ENCODE measurements around the gene DDX46. TPM values are rescaled to one million over a fixed set of nuclear protein-coding genes. Genes with fewer than 3 reads are reported as not detected.

DDX46 gene
- polyA plus RNA-seq, 2 donors: 16.2 TPM

DNA sequence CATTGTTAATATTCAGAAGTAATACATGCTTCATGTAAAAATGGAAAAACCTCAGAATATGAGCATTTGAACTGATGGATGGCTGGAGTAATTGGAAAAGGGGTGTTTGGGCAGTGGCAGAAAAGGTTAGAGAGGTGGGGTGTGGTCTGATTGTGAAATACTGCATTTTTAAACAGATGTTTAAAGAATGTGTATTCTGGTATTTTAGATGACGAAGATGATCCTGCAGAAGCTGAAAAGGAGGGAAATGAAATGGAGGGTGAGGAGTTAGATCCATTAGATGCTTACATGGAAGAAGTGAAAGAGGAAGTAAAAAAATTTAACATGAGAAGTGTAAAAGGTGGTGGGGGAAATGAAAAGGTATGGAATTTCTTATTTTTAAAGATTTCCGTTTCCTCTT, 18.8 kb downstream of the DDX46 start:
- Histone ChIP-seq H3K27me3 (ENCODE audit: control insufficient read depth in 1 of 2, insufficient read depth in 2 of 2, low read length in 2 of 2) (no peaks in the 10 kb centered on the region), H3K9me3 (ENCODE audit: control insufficient read depth in 2 of 2, insufficient read depth in 1 of 2, low read depth in 1 of 2, low read length in 1 of 2) (no peaks in the 10 kb centered on the region), H3K36me3 (ENCODE audit: control insufficient read depth in 2 of 2, insufficient read depth in 2 of 2, low read length in 1 of 2) (peaks cover 0 to 17% of the 10 kb centered on the region in 2 donors), H3K4me1 (ENCODE audit: control insufficient read depth in 2 of 2, insufficient read depth in 2 of 2, low read length in 1 of 2) (no peaks in the 10 kb centered on the region), H3K4me3 (ENCODE audit: low read depth in 1 of 2, low read length in 2 of 2) (no peak overlapping the region), H3K27ac (ENCODE audit: low read depth in 2 of 2, low read length in 1 of 2) (no peak overlapping the region)
- WGBS, 2 donors: 90 to 94% methylated on average over 2 of the region's 2 CpGs

GRCh38 chr5:134784241-134784920, 25.8 kb downstream of the DDX46 start:
- WGBS, 2 donors: 59 to 62% methylated on average over 4 of the region's 4 CpGs
- H3K9me3 ChIP-seq (ENCODE audit: control insufficient read depth in 2 of 2, insufficient read depth in 1 of 2, low read depth in 1 of 2, low read length in 1 of 2): no peaks in the 10 kb centered on the region
- peaks cover 0 to 15% of the 10 kb centered on the region in 2 donors for H3K36me3 ChIP-seq (ENCODE audit: control insufficient read depth in 2 of 2, insufficient read depth in 2 of 2, low read length in 1 of 2)
- no peaks in the 10 kb centered on the region for H3K4me1 ChIP-seq (ENCODE audit: control insufficient read depth in 2 of 2, insufficient read depth in 2 of 2, low read length in 1 of 2)
- no peak overlapping the region for H3K27ac ChIP-seq (ENCODE audit: low read depth in 2 of 2, low read length in 1 of 2)
- H3K4me3 ChIP-seq (ENCODE audit: low read depth in 1 of 2, low read length in 2 of 2): no peak overlapping the region
- no peaks in the 10 kb centered on the region for H3K27me3 ChIP-seq (ENCODE audit: control insufficient read depth in 1 of 2, insufficient read depth in 2 of 2, low read length in 2 of 2)

DNA sequence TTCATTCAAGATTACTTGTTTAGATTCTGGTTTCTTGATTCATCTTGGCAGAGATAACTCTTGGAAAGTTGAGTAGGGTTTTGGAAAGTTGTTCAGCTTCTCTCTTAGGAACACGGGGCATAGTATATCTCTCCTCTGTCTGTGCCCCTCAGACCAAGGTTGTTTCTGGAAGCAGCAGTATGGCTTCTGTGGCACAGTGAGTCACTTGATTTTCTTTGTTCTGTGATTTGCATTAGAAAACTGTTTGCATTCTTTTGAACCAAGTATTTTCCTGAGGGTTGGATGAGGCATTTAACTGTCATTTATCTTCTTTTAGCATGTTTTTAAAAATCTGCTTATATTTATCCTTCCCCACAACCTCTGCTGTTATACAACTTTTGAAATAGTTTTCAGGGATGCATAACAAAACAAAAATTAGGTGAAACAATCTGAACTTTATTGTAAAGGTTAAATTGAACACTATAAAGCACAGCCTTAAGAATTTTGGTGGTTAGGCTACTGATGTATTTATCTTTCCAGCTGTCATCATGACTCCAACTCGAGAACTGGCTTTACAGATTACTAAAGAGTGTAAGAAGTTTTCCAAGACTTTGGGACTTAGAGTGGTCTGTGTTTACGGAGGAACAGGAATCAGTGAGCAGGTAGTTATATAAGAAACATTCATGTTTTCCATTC, 26.5 kb downstream of the DDX46 start:
- 69 to 81% methylated on average over 3 of the region's 3 CpGs for WGBS, 2 donors
- no peaks in the 10 kb centered on the region for H3K9me3 ChIP-seq (ENCODE audit: control insufficient read depth in 2 of 2, insufficient read depth in 1 of 2, low read depth in 1 of 2, low read length in 1 of 2)
- H3K36me3 ChIP-seq (ENCODE audit: control insufficient read depth in 2 of 2, insufficient read depth in 2 of 2, low read length in 1 of 2): peaks cover 0 to 12% of the 10 kb centered on the region in 2 donors
- H3K27me3 ChIP-seq (ENCODE audit: control insufficient read depth in 1 of 2, insufficient read depth in 2 of 2, low read length in 2 of 2): no peaks in the 10 kb centered on the region
- no peaks in the 10 kb centered on the region for H3K4me1 ChIP-seq (ENCODE audit: control insufficient read depth in 2 of 2, insufficient read depth in 2 of 2, low read length in 1 of 2)
- no peak overlapping the region for H3K4me3 ChIP-seq (ENCODE audit: low read depth in 1 of 2, low read length in 2 of 2)
- no peak overlapping the region for H3K27ac ChIP-seq (ENCODE audit: low read depth in 2 of 2, low read length in 1 of 2)

DNA sequence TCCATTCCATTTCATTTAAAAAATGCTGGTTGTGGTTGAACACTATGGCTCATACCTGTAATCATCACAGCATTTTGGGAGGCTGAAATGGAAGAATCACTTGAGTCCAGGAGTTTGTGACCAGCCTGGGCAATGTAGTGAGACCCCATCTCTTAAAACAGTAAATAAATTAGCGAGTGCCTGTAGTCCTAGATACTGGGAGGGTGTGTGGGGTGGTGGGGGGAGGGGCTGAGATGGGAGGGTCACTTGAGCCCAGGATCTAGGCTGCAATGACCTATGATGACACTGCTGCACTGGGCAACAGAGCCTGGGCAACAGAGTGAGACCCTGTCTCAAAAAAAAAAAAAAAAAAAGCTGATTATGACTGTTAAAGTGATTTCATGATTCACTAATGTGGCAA, 29.1 kb downstream of the DDX46 start:
- no peaks in the 10 kb centered on the region for H3K27me3 ChIP-seq (ENCODE audit: control insufficient read depth in 1 of 2, insufficient read depth in 2 of 2, low read length in 2 of 2)
- no peak overlapping the region for H3K4me3 ChIP-seq (ENCODE audit: low read depth in 1 of 2, low read length in 2 of 2)
- no peaks in the 10 kb centered on the region for H3K9me3 ChIP-seq (ENCODE audit: control insufficient read depth in 2 of 2, insufficient read depth in 1 of 2, low read depth in 1 of 2, low read length in 1 of 2)
- no peak overlapping the region for H3K27ac ChIP-seq (ENCODE audit: low read depth in 2 of 2, low read length in 1 of 2)
- no peaks in the 10 kb centered on the region for H3K4me1 ChIP-seq (ENCODE audit: control insufficient read depth in 2 of 2, insufficient read depth in 2 of 2, low read length in 1 of 2)
- WGBS, 2 donors: 93 to 95% methylated on average over 1 of the region's 1 CpG
- peaks cover 0 to 9% of the 10 kb centered on the region in 2 donors for H3K36me3 ChIP-seq (ENCODE audit: control insufficient read depth in 2 of 2, insufficient read depth in 2 of 2, low read length in 1 of 2)

DNA sequence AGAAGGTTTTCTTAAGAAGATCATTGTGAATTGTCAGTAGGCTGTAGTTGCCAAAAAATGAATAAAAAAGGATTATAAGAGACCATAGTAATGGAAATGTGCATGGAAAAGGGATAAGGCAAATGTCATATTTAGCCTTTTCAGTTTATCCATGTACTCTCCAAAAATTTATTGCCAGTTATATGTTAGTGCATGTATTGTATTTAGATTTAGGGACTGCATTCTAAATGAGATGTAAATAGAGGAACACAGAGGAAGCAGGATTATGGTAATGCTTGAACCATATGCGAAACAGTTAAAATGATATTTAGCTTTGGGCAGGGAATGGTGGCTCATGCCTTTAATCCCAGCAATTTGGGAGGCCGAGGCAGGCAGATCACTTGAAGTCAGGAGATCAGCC, 33.0 kb downstream of the DDX46 start:
- H3K9me3 ChIP-seq (ENCODE audit: control insufficient read depth in 2 of 2, insufficient read depth in 1 of 2, low read depth in 1 of 2, low read length in 1 of 2): no peaks in the 10 kb centered on the region
- H3K4me1 ChIP-seq (ENCODE audit: control insufficient read depth in 2 of 2, insufficient read depth in 2 of 2, low read length in 1 of 2): no peaks in the 10 kb centered on the region
- H3K4me3 ChIP-seq (ENCODE audit: low read depth in 1 of 2, low read length in 2 of 2): no peak overlapping the region
- H3K27me3 ChIP-seq (ENCODE audit: control insufficient read depth in 1 of 2, insufficient read depth in 2 of 2, low read length in 2 of 2): no peaks in the 10 kb centered on the region
- 97% methylated on average over 2 of the region's 2 CpGs for WGBS, 2 donors
- H3K27ac ChIP-seq (ENCODE audit: low read depth in 2 of 2, low read length in 1 of 2): no peak overlapping the region
- H3K36me3 ChIP-seq (ENCODE audit: control insufficient read depth in 2 of 2, insufficient read depth in 2 of 2, low read length in 1 of 2): peaks cover 0 to 9% of the 10 kb centered on the region in 2 donors

GRCh38 chr5:134792286-134792685, 33.7 kb downstream of the DDX46 start:
- Histone ChIP-seq H3K36me3 (ENCODE audit: control insufficient read depth in 2 of 2, insufficient read depth in 2 of 2, low read length in 1 of 2) (peaks cover 0 to 4% of the 10 kb centered on the region in 2 donors), H3K9me3 (ENCODE audit: control insufficient read depth in 2 of 2, insufficient read depth in 1 of 2, low read depth in 1 of 2, low read length in 1 of 2) (no peaks in the 10 kb centered on the region), H3K27me3 (ENCODE audit: control insufficient read depth in 1 of 2, insufficient read depth in 2 of 2, low read length in 2 of 2) (no peaks in the 10 kb centered on the region), H3K27ac (ENCODE audit: low read depth in 2 of 2, low read length in 1 of 2) (no peak overlapping the region), H3K4me1 (ENCODE audit: control insufficient read depth in 2 of 2, insufficient read depth in 2 of 2, low read length in 1 of 2) (no peaks in the 10 kb centered on the region), H3K4me3 (ENCODE audit: low read depth in 1 of 2, low read length in 2 of 2) (no peak overlapping the region)
- WGBS, 2 donors: 93% methylated on average over 3 of the region's 3 CpGs

DNA sequence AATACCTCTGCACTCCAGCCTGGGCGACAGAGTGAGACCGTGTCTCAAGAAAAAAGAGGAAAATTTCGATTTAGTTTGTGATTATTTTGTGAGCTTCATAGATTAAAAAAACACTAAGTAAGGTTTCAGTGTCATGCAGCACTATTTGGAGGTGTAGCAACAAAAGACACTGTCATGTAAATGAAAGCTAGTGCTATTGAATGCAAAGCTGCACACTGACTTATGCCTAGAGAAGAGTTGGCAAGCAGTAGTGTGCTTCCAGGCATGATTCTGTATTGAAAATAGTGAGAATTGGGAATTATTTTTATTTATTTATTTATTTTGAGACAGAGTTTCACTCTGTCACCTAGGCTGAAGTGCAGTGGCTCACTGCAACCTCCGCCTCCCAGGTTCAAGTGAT, 34.5 kb downstream of the DDX46 start:
- H3K4me1 ChIP-seq (ENCODE audit: control insufficient read depth in 2 of 2, insufficient read depth in 2 of 2, low read length in 1 of 2): no peaks in the 10 kb centered on the region
- H3K36me3 ChIP-seq (ENCODE audit: control insufficient read depth in 2 of 2, insufficient read depth in 2 of 2, low read length in 1 of 2): peaks cover 0 to 4% of the 10 kb centered on the region in 2 donors
- WGBS, 2 donors: 92 to 93% methylated on average over 4 of the region's 4 CpGs

GRCh38 chr5:134794082-134794481, 35.5 kb downstream of the DDX46 start:
- Histone ChIP-seq H3K9me3 (ENCODE audit: control insufficient read depth in 2 of 2, insufficient read depth in 1 of 2, low read depth in 1 of 2, low read length in 1 of 2) (no peaks in the 10 kb centered on the region), H3K27ac (ENCODE audit: low read depth in 2 of 2, low read length in 1 of 2) (no peak overlapping the region), H3K27me3 (ENCODE audit: control insufficient read depth in 1 of 2, insufficient read depth in 2 of 2, low read length in 2 of 2) (no peaks in the 10 kb centered on the region), H3K4me1 (ENCODE audit: control insufficient read depth in 2 of 2, insufficient read depth in 2 of 2, low read length in 1 of 2) (no peaks in the 10 kb centered on the region), H3K4me3 (ENCODE audit: low read depth in 1 of 2, low read length in 2 of 2) (no peak overlapping the region), H3K36me3 (ENCODE audit: control insufficient read depth in 2 of 2, insufficient read depth in 2 of 2, low read length in 1 of 2) (peaks cover 0 to 4% of the 10 kb centered on the region in 2 donors)
- 89 to 90% methylated on average over 2 of the region's 2 CpGs for WGBS, 2 donors

More for the DNA sequence above, 34.5 kb downstream of the DDX46 start:
- Histone ChIP-seq H3K4me3 (ENCODE audit: low read depth in 1 of 2, low read length in 2 of 2) (no peak overlapping the region), H3K27me3 (ENCODE audit: control insufficient read depth in 1 of 2, insufficient read depth in 2 of 2, low read length in 2 of 2) (no peaks in the 10 kb centered on the region), H3K9me3 (ENCODE audit: control insufficient read depth in 2 of 2, insufficient read depth in 1 of 2, low read depth in 1 of 2, low read length in 1 of 2) (no peaks in the 10 kb centered on the region), H3K27ac (ENCODE audit: low read depth in 2 of 2, low read length in 1 of 2) (no peak overlapping the region)

DNA sequence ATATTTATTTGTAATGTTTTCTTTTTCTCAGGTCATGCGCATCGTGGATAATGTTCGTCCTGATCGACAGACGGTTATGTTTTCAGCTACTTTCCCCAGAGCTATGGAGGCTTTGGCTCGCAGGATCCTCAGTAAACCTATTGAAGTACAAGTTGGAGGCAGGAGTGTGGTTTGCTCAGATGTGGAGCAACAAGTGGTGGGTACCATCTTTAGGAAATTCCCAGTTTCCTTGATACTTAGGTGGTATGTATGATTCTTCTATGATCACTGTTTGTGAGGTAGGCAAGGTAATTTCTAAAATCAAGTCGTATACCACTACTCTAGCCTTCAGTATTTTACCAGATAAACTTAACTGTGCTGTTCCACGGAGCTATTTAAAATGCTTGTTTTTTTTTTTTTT, 36.2 kb downstream of the DDX46 start:
- Histone ChIP-seq H3K27ac (ENCODE audit: low read depth in 2 of 2, low read length in 1 of 2) (no peak overlapping the region), H3K27me3 (ENCODE audit: control insufficient read depth in 1 of 2, insufficient read depth in 2 of 2, low read length in 2 of 2) (no peaks in the 10 kb centered on the region)
- 96% methylated on average over 8 of the region's 8 CpGs for WGBS, 2 donors

GRCh38 chr5:134798468-134798867, 39.9 kb downstream of the DDX46 start:
- Histone ChIP-seq H3K4me1 (ENCODE audit: control insufficient read depth in 2 of 2, insufficient read depth in 2 of 2, low read length in 1 of 2) (no peaks in the 10 kb centered on the region), H3K4me3 (ENCODE audit: low read depth in 1 of 2, low read length in 2 of 2) (no peak overlapping the region), H3K27me3 (ENCODE audit: control insufficient read depth in 1 of 2, insufficient read depth in 2 of 2, low read length in 2 of 2) (no peaks in the 10 kb centered on the region), H3K36me3 (ENCODE audit: control insufficient read depth in 2 of 2, insufficient read depth in 2 of 2, low read length in 1 of 2) (peaks cover 0 to 7% of the 10 kb centered on the region in 2 donors), H3K9me3 (ENCODE audit: control insufficient read depth in 2 of 2, insufficient read depth in 1 of 2, low read depth in 1 of 2, low read length in 1 of 2) (no peaks in the 10 kb centered on the region), H3K27ac (ENCODE audit: low read depth in 2 of 2, low read length in 1 of 2) (no peak overlapping the region)
- 83 to 85% methylated on average over 5 of the region's 5 CpGs for WGBS, 2 donors

More for the DNA sequence above, 36.2 kb downstream of the DDX46 start:
- H3K4me1 ChIP-seq (ENCODE audit: control insufficient read depth in 2 of 2, insufficient read depth in 2 of 2, low read length in 1 of 2): no peaks in the 10 kb centered on the region
- no peaks in the 10 kb centered on the region for H3K9me3 ChIP-seq (ENCODE audit: control insufficient read depth in 2 of 2, insufficient read depth in 1 of 2, low read depth in 1 of 2, low read length in 1 of 2)
- H3K36me3 ChIP-seq (ENCODE audit: control insufficient read depth in 2 of 2, insufficient read depth in 2 of 2, low read length in 1 of 2): peaks cover 0 to 4% of the 10 kb centered on the region in 2 donors
- no peak overlapping the region for H3K4me3 ChIP-seq (ENCODE audit: low read depth in 1 of 2, low read length in 2 of 2)
